Activated naive CD4-positive, alpha-beta T cell treated with anti-CD3 and anti-CD28 coated beads, Interleukin-2, amount 50 U/mL, for 24 hours (primary cell): ENCODE results near the gene CLCNKB.
A peak's percentile ranks its signal among the peaks of the same experiment; 100 is the strongest.
"Not testable (repeated sequence)": the region's sequence is repeated elsewhere in the genome, so short reads cannot be mapped to it uniquely, and the experiment has no call there.

ENCODE experiments used
- H3K27ac Mint-ChIP-seq: one replicate; pipeline ENCODE4 v1.8.0; 2021; ENCODE audit warnings: mild to moderate bottlenecking, mixed read lengths
- H3K27me3 Mint-ChIP-seq: one replicate; pipeline ENCODE4 v1.8.0; 2021; ENCODE audit warnings: mixed read lengths
- H3K36me3 Mint-ChIP-seq: one replicate; pipeline ENCODE4 v1.8.0; 2021; ENCODE audit warnings: mixed read lengths
- H3K4me1 Mint-ChIP-seq: one replicate; pipeline ENCODE4 v1.8.0; 2021; ENCODE audit warnings: mixed read lengths
- H3K4me3 Mint-ChIP-seq: one replicate; pipeline ENCODE4 v1.8.0; 2021; ENCODE audit warnings: mild to moderate bottlenecking, mixed read lengths
- H3K9me3 Mint-ChIP-seq: one replicate; pipeline ENCODE4 v1.8.0; 2021; ENCODE audit warnings: mixed read lengths

Gene CLCNKB

DNA sequence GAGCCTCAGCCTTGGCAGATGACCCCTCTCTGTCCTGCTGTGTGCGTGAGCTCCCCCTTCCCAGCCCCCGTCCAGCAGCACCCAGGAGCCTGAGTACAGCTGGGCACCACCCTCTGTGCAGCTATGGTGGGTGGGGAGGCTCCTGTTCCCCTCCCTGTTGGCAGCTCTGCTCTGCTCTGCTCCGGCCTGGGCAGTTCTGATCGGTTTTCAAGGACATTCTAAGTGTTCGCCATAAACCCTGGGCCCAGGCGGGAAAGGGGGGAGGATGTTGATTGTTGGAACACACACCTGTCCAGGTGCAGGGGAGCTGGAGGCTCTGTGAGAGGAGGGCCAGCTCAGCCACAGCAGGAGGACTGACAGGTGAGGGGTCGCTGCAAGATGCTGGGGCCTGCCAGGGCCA is at the start of gene CLCNKB:
CLCNKB (plus strand) TSS at position 262 of the 400 bp plus-strand sequence. CDS start 711 bp downstream, outside the sequence.
- Mint-ChIP-seq H3K36me3 (no peaks in the 10 kb centered on the region), H3K4me3 (no peak within 1 kb of the TSS), H3K9me3 (no peaks in the 10 kb centered on the region), H3K27me3 (no peaks in the 10 kb centered on the region), H3K27ac (no peak within 1 kb of the TSS), H3K4me1 (no peaks in the 10 kb centered on the region)

DNA sequence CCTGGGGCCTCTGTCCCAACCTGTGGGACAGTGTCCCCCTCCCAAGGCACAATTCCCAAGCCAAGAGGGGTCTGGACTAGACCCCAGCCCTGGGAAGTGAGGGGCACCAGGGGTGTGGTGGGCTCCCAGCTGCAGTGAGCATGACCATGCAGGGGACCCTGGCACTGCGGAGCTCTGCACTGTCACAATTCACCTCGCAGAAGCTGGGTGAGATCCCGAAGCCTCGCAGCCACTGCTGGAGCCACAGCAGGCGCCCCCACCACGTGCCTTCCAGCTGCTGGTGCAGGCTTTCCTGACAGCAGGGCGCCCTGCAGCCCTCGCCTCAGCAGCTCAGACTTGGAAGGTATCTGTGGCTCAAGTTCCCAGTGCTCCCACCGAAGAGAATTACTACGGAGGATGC is 49.5 kb upstream of the CLCNKB start:
- H3K4me1 Mint-ChIP-seq, result no peaks in the 10 kb centered on the region
- no peaks in the 10 kb centered on the region for H3K27me3 Mint-ChIP-seq
- H3K27ac Mint-ChIP-seq, result no peak overlapping the region
- H3K36me3 Mint-ChIP-seq, result no peaks in the 10 kb centered on the region
- H3K4me3 Mint-ChIP-seq, result no peak overlapping the region
- no peaks in the 10 kb centered on the region for H3K9me3 Mint-ChIP-seq

DNA sequence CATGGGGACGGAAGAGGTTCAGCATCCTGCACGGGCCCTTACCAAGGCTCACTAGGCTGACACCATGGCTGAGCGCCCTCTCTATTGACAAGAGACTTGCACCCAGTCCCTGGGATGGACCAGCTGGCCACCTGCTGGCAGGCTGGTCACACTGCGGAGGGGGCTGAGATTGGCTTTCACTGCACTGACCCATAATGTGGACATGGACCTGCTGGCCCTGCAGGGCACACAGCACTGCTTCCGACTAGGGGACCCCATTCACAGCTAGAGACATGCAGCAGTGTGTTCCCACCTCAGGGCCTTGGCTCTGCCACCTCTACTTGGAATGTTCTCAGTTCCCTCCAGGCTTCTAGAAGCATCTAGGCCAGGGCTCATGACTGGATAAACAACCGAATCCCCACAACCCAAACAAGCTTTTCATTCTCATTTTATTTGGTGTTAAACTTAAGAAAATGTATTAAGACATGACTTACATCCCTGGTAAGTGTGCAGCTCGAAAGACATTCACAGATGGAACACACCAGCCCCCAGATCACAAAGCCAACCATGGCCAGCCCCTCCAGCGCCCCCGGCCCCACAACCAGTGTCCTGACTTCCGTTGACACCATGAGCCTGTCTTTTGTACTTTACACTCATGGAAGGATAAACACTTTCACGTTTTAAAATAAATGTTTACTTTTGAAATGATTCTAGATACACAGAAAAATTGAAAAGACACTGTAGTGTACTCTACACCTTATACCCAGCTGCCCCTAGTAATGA is 48.8 kb upstream of the CLCNKB start:
- no peak overlapping the region for H3K4me3 Mint-ChIP-seq
- H3K27ac Mint-ChIP-seq, result no peak overlapping the region
- H3K27me3 Mint-ChIP-seq, result no peaks in the 10 kb centered on the region
- no peaks in the 10 kb centered on the region for H3K4me1 Mint-ChIP-seq
- no peaks in the 10 kb centered on the region for H3K9me3 Mint-ChIP-seq
- no peaks in the 10 kb centered on the region for H3K36me3 Mint-ChIP-seq

DNA sequence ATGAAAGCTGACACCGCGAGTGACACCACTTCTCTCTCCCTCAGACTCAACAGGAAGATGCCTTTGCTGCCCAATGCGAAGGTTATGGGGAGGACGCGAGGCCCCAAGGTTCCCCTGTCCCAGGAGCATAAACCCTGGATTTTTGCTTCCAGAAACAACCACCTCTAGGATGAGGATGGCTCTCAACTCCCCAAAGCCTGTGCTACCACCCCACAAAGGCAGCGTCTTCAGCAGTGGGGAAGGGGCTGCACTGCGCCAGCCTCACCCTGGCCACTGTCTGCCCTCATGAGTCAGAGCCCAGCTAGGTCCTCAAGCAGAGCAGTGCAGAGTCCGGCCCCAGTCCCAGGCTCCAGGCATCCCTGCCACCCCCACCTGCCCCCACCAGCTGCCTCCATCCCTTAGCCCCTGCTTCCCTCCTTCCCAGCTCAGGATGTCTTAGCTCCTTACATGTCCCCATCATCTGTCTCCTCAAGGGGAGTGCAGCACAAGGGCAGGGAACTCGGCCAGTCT is 46.5 kb upstream of the CLCNKB start:
- Mint-ChIP-seq H3K27ac (no peak overlapping the region), H3K4me1 (no peaks in the 10 kb centered on the region), H3K4me3 (no peak overlapping the region), H3K9me3 (no peaks in the 10 kb centered on the region), H3K36me3 (no peaks in the 10 kb centered on the region), H3K27me3 (no peaks in the 10 kb centered on the region)

DNA sequence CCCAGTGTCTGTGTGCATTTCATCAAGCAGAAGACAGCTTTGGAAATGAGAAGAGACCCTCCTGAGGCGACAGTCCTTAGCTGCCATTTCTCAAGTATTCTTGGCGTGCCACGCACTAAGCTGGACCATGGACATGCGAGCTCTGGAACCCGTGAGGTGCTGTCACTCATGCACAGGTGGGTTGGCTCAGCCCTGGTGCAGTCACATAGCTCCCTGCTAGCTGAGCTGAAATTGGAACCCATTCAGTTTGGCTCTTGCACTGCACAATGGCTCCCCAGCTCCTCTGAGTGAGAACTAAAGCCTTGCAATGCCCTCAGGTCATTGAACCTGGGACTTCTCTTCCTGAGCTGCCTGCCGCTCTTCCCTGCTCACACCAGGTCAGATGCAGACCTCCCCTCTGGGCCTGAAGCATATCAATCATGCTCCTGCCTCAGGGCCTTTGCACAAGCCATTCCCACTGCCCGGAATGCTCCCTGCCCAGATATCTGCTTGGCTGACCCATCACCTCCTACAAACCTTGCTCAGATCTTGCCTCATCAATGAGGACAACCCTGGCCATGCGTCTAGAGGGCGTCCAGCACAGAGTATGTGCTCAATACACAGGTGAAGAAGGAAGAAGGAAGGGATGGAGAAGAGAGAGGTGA is 45.8 kb upstream of the CLCNKB start:
- Mint-ChIP-seq H3K4me3 (no peak overlapping the region), H3K27ac (no peak overlapping the region), H3K27me3 (no peaks in the 10 kb centered on the region), H3K9me3 (no peaks in the 10 kb centered on the region), H3K36me3 (no peaks in the 10 kb centered on the region), H3K4me1 (no peaks in the 10 kb centered on the region)

DNA sequence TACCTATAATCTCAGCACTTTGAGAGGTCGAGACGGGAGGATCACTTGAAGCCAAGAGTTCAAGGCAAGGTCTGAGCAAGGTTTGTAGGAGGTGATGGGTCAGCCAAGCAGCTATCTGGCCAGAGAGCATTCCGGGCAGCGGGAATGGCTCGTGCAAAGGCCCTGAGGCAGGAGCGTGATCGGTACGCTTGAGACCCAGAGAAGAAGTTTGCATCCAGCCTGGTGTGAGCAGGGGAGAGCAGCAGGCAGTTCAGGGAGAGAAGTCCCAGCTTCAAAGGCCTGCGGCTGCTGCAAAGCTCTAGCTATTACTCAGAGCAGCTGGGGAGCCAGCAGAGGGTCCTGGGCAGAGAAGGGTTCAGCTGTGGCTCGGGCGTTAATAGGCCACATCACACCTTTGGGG is 44.7 kb upstream of the CLCNKB start:
- H3K4me3 Mint-ChIP-seq, result no peak overlapping the region
- H3K27ac Mint-ChIP-seq, result no peak overlapping the region
- no peaks in the 10 kb centered on the region for H3K4me1 Mint-ChIP-seq
- no peaks in the 10 kb centered on the region for H3K27me3 Mint-ChIP-seq
- H3K36me3 Mint-ChIP-seq, result no peaks in the 10 kb centered on the region
- no peaks in the 10 kb centered on the region for H3K9me3 Mint-ChIP-seq

DNA sequence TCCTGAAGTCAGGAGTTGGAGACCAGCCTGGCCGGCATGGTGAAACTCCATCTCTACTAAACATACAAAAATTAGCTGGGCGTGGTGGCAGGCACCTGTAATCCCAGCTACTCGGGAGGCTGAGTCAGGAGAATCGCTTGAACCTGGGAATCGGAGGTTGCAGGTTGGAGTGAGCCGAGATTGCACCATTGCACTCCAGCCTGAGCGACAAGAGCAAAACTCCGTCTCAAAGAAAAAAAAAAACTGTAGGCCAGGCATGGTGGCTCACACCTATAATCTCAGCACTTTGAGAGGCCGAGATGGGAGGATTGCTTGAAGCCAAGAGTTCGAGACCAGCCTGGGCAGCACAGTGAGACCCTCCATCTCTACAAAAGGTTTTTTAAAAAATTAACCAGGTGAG is 42.3 kb upstream of the CLCNKB start:
- H3K4me1 Mint-ChIP-seq, H3K27ac Mint-ChIP-seq, H3K27me3 Mint-ChIP-seq, H3K4me3 Mint-ChIP-seq, H3K36me3 Mint-ChIP-seq, H3K9me3 Mint-ChIP-seq: not testable (repeated sequence)

DNA sequence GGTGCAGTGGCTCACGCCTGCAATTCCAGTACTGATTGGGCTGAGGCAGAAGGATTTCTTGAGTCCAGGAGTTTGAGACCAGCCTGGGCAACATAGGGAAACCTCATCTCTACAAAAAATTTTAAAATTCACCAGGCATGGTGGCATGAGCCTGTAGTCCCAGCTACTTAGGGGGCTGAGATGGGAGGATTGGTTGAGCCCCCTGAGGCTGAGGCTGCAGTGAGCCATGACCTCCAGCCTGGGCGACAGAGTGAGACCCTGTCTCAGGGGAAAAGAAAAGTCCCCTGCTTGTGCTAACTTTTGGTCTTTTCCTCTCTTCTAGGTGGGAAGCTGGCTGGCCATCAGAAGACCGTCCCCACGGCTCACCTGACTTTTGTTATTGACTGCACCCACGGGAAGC is 38.0 kb upstream of the CLCNKB start:
- Mint-ChIP-seq H3K9me3 (no peaks in the 10 kb centered on the region), H3K27ac (no peak overlapping the region), H3K36me3 (no peaks in the 10 kb centered on the region), H3K27me3 (no peaks in the 10 kb centered on the region), H3K4me3 (no peak overlapping the region), H3K4me1 (peaks cover 9% of the 10 kb centered on the region)

DNA sequence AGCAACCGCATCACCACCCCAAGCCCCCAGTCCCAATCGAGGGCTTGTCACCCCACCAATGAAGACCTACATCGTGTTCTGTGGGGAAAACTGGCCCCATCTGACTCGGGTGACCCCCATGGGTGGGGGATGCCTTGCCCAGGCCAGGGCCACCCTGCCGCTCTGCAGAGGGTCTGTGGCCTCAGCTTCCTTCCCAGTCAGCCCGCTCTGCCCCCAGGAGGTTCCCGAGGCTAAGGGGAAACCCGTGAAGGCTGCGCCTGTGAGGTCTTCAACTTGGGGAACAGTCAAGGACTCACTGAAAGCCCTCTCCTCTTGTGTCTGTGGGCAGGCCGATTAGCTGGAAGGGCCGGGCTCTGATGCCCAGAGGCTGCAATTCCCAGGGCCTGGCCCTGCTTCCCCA is 37.6 kb upstream of the CLCNKB start:
- no peaks in the 10 kb centered on the region for H3K9me3 Mint-ChIP-seq
- peaks cover 9% of the 10 kb centered on the region for H3K4me1 Mint-ChIP-seq
- H3K27me3 Mint-ChIP-seq, result no peaks in the 10 kb centered on the region
- H3K36me3 Mint-ChIP-seq, result no peaks in the 10 kb centered on the region
- no peak overlapping the region for H3K27ac Mint-ChIP-seq
- no peak overlapping the region for H3K4me3 Mint-ChIP-seq

DNA sequence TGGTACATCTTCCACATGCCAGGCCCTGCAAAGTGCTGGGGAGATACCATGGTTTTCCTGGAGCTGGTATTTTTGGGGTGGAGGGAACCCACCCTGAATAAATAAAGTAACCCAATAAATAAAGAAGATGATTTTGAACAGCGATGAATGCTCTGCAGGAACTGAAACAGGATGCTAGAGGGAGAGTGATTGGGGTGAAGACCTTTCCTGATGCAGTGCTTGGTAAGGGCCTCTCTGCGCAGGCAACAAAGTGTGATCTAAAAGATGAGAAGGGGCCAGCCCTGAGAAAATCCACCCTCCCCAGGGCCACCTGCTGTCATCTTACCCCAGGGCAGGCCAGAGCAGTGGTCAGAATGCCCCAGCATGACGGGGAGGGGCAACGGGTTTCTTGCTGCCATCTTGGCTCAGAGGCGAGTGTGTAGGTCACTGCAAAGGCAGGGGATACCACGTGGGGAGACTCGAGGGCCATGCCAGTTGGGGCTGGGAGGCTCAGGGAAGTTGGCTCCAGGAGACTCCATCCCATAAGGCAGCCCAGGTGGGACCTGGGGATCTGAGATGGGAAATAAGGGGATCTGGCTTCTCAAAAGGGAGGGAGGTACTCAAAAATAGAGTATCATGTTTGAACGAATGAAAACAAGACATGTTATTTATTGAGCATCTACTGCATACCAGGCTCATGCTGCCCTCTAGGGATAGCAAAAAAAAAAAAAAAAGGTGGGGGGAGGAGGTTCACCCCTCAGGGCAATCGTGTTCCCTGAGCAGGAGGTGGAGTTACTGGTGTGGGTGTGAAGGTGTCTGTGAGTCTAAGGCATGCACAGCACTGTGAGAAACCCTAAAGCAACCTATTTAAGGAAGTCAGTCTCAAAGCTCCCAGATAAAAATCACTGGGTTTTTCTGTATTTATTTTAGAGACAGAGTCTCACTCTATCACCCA is 36.8 kb upstream of the CLCNKB start:
- Mint-ChIP-seq H3K27ac (peak overlapping the region; percentile 2), H3K27me3 (no peaks in the 10 kb centered on the region), H3K4me3 (no peak overlapping the region), H3K36me3 (no peaks in the 10 kb centered on the region), H3K9me3 (no peaks in the 10 kb centered on the region), H3K4me1 (peaks cover 9% of the 10 kb centered on the region)

DNA sequence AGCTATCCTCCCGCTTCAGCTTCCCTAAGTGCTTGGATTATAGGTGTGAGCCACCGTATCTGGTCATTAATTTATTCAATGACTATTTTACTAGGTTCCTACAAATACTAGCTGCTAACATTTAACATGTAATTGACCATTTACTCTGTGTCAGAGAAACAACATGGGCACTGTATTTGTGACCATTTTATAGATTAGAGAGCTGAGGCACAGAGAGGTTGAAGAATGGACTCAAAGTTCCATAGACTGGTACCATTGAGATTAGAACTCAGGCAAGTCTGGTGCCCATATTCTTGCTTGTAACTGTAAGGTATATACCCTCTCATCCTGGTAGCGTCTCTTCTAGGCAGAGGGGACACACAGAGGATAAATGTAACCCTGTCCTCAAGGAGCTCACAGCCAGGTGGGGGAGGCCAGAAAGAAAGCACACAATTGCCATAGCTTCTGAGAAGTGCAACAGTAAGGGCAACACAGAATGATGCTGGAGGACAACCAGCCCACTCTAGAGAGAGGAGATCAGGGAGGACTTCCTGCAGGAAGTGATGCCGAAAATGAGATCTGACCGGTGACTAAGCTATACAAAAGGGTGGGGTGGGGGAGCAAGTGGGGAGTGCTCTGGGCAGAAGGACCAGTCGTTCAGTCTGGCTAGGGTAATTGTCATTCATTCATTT is 35.8 kb upstream of the CLCNKB start:
- H3K36me3 Mint-ChIP-seq, result no peaks in the 10 kb centered on the region

DNA sequence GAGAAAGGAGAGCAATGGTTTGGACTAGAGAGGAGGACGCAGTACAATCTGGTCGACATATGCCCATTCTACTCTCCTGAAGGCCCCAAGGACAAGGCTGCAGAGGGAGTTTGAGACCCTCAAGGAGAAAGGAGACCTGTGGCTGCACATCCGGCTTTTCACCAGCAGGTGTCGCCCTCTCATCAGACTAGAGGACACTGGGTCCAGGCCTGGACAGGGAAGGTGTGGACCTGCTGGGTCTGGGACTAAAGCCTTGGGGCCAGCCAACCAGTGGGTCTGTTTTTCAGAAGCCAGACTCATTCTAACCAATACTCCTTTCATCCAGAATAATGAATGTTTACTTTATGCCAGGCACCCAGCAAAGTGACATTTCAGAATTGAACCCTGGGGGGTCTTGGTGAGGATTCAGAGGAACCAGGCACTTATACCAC is 34.5 kb upstream of the CLCNKB start:
- H3K4me3 Mint-ChIP-seq, result no peak overlapping the region
- H3K27ac Mint-ChIP-seq, result no peak overlapping the region
- H3K4me1 Mint-ChIP-seq, result peaks cover 18% of the 10 kb centered on the region
- H3K9me3 Mint-ChIP-seq, result no peaks in the 10 kb centered on the region
- no peaks in the 10 kb centered on the region for H3K36me3 Mint-ChIP-seq
- no peaks in the 10 kb centered on the region for H3K27me3 Mint-ChIP-seq

More for the DNA sequence above, 35.8 kb upstream of the CLCNKB start:
- H3K27me3 Mint-ChIP-seq, result no peaks in the 10 kb centered on the region
- no peaks in the 10 kb centered on the region for H3K9me3 Mint-ChIP-seq
- H3K4me3 Mint-ChIP-seq, result no peak overlapping the region
- H3K4me1 Mint-ChIP-seq, result peaks cover 14% of the 10 kb centered on the region
- H3K27ac Mint-ChIP-seq, result no peak overlapping the region

DNA sequence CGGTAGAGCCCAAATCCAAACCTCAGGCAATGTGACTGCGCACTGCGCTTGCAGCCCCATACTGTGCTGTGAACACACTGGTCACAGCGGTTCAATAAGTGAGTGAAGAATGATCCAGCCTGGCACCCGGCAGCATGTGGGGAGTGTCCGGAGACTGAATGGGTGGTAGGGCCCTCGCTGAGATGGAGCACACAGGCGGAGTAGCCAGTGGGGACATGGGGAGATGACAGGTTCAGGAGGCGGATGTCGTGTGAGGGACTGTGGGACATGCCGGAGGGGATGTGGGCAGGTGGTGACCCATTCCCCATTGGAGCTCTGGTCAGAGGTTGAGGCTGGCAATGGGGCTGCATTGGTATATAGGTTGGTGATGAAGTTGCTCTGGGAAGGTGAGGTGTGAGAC is 33.9 kb upstream of the CLCNKB start:
- H3K27me3 Mint-ChIP-seq, result no peaks in the 10 kb centered on the region
- H3K36me3 Mint-ChIP-seq, result no peaks in the 10 kb centered on the region
- H3K4me3 Mint-ChIP-seq, result no peak overlapping the region
- no peaks in the 10 kb centered on the region for H3K9me3 Mint-ChIP-seq
- H3K27ac Mint-ChIP-seq, result no peak overlapping the region
- peaks cover 18% of the 10 kb centered on the region for H3K4me1 Mint-ChIP-seq

DNA sequence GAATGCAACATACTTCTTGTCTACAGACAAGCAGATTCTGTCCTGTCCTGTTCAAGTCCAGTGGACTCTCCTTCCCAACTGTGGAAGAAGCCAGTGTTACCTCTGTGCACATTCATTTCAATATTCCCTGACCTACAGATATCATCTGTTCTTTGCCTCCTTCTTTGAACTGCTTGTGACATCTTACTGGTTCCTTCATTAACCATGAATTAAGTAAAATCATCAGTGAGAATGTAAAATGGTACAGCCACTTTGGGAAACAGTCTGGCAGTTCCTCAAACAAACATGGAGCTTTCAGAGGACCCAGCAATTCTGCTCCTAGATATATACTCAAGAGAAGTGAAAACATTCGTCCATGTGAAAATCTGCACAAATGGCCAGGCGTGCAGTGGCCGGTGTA is 32.7 kb upstream of the CLCNKB start:
- no peaks in the 10 kb centered on the region for H3K9me3 Mint-ChIP-seq
- no peaks in the 10 kb centered on the region for H3K36me3 Mint-ChIP-seq
- peaks cover 18% of the 10 kb centered on the region for H3K4me1 Mint-ChIP-seq
- H3K27ac Mint-ChIP-seq, result no peak overlapping the region
- H3K27me3 Mint-ChIP-seq, result no peaks in the 10 kb centered on the region
- no peak overlapping the region for H3K4me3 Mint-ChIP-seq

DNA sequence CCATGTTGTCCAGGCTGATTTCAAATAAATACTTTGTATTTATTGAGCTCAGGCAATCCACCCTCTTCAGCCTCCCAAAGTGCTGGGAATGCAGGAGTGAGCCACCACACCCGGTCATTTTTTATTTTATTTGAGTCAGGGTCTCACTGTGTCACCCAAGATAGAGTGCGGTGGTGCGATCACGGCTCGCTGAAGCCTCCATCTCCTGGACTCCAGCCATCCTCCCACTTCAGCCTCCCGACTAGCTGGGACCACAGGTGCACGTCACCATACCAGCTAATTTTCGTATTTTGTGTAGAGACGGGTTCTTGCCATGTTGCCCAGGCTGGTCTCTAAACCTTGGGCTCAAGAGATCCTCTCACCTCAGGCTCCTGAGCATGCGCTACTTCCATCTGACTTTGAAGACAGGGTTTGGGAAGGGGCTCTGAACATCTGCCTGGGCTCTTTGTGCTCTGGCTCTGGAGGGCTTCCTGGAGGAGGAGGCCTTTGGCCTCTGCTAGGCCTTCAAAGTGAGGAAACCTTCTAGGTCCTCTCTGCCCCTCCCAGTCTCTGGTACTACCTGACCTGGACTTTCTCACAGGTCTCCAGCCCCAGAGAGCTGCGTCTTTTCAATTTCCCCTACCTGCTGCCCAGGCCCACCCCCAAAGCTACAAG is 31.5 kb upstream of the CLCNKB start:
- Mint-ChIP-seq H3K4me3 (no peak overlapping the region), H3K27me3 (no peaks in the 10 kb centered on the region), H3K4me1 (peaks cover 10% of the 10 kb centered on the region), H3K36me3 (no peaks in the 10 kb centered on the region), H3K9me3 (no peaks in the 10 kb centered on the region), H3K27ac (no peak overlapping the region)
